ENCODE results near the gene GNAS.

Gene GNAS

DNA sequence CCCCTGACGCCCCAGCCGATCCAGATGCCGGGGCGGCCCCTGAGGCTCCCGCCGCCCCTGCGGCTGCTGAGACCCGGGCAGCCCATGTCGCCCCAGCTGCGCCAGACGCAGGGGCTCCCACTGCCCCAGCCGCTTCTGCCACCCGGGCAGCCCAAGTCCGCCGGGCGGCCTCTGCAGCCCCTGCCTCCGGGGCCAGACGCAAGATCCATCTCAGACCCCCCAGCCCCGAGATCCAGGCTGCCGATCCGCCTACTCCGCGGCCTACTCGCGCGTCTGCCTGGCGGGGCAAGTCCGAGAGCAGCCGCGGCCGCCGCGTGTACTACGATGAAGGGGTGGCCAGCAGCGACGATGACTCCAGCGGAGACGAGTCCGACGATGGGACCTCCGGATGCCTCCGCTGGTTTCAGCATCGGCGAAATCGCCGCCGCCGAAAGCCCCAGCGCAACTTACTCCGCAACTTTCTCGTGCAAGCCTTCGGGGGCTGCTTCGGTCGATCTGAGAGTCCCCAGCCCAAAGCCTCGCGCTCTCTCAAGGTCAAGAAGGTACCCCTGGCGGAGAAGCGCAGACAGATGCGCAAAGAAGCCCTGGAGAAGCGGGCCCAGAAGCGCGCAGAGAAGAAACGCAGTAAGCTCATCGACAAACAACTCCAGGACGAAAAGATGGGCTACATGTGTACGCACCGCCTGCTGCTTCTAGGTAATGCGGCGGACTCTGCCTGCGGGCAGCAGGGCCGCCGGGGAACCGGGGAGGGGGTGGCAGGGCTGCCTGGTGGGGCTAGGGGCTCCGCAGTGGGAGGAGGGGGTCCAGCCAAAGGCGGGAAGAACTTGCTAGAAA lies 2.3 kb downstream of the GNAS start:
- no peak for DNase-seq

DNA sequence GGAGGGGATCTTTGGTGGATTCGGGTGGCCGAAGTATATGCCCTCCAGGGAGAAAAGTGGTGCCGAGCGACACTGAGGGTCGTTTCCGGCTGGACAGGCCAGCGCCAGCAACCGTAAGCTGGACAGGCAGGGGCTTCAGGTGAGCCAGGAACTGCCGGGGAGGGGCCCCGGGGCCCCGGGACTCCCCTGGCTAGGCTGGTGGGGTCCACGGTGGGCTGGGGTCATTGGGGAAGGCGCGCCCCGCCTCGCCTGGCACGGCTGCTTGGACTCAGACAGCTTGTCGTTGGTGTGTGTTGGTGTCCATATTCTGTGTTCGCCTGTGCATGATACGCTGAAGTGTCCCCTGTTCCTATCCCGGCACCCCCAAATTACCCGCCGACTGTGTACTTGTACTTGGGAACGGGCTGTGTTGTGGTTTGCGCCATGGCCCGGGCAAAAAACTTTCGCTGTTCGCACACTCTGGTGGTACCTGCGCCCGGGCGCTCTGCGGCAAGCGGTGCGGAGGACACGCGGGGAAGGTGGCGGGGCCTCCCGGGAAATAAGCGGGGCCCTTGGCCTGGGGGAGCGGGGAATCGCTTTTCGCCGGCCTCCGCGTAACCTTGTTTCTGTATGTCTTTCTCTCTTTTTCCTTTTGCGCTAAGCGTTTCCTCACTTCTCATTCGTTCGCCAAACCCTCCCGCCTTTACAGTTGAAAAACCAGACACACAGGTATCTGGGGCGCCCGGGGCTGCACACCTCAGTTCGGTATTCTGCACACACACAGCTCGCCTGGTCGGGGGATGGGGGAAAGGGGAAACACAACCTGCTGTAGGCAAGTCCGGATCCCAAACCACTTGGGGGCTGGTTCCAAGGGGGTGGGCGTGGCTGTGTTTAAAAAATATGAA lies 3.2 kb downstream of the GNAS start:
- DNase-seq = no peak

DNA sequence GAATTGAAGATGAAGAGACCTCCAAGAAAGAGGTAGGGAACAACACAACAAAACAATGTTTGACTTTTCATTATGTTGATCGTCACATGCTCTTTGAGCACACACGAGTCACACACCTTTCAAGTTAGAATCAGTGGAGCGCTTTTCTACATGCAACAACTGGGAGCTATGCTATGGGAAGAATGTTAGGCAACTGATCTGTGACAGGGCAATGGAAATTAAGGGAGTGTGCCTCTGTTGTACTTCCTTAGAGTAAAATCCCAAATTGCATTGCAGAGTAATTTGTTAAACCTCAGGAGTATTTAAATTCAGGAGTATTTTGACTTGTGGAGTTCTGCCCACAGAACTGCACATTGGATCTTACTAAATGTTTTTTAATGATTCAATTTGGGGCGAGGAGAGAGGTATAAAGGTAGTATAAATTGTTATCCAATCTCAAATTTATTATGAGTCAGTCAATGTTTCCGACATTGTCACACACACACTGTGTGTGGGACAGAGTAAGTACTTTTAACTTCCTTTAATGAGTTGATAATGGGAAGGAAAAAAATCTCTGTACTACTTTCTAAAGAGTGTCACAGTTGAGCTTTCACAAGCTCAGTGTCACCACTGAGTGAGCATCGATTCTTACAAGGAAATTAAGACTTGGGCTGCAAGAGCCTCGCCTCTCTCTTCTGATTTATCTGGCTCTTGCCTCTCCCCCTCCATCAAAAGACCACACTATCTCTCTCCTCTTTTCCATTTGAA lies 10.7 kb downstream of the GNAS start:
- DNase-seq = no peak

- DNase-seq = no peak
These were observed 11.8 kb downstream of the GNAS start for GRCh38 chr20:58864346-58864745.

DNA sequence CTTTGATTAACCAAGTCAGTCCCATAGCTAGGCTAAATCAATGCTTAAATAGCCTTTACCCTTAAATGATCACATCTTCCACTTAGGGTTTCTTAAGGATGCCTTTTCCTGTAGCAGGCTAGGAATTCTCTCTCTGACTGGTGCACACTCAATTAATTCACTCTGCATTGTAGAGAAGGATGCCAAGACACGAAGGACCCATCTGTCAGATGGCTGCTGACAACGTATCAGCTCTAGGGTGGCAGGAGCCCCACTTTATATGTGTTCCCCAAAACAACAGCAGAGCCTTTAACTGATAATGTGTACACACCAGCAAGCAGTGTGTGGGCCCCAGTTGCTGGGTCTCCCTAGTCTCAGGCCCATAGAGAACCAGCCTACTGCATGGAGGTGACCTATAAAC lies 13.3 kb downstream of the GNAS start:
- no peak for DNase-seq

DNA sequence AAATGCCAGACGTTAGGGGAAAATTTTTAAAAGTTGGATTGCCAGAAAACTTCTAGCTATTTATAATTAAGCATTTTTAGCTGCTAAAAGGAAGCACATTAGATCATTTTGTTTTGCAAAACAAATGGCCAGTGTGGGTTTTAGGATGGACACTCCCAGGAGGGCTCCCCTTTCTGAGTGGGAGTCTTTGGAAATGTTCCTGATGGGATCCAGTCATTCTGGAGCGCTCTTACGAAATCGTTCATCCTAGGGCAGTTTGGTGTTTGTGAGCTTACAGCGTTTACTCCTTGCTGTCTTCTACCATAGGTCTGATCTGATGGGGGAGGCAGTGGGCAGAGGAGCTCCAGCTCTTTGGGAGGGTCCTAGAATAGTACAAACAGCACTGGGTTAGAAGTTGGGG lies 14.7 kb downstream of the GNAS start:
- DNase-seq = no peak

DNA sequence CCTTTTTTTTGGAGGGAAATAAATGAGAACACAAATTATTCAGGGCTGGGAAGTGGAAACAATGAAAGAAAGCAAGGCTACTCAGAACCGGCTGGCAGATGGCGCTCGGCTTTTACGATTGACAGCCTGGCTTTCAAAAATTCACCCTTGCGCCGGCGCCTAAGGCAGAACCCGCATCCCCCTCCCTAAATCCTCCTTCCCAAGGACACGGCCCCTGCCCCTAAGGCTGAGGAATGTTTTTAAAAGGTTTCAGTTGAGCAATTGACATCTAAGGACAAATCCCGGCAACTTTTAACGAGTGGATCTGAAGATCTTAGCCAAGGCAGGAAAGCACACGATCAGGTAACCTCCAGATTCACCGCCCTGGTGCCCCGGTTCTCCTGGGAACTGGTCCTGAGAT lies 16.3 kb downstream of the GNAS start:
- no peak for DNase-seq

- no peak for DNase-seq
These were observed 17.2 kb downstream of the GNAS start for GRCh38 chr20:58869662-58870227.

DNA sequence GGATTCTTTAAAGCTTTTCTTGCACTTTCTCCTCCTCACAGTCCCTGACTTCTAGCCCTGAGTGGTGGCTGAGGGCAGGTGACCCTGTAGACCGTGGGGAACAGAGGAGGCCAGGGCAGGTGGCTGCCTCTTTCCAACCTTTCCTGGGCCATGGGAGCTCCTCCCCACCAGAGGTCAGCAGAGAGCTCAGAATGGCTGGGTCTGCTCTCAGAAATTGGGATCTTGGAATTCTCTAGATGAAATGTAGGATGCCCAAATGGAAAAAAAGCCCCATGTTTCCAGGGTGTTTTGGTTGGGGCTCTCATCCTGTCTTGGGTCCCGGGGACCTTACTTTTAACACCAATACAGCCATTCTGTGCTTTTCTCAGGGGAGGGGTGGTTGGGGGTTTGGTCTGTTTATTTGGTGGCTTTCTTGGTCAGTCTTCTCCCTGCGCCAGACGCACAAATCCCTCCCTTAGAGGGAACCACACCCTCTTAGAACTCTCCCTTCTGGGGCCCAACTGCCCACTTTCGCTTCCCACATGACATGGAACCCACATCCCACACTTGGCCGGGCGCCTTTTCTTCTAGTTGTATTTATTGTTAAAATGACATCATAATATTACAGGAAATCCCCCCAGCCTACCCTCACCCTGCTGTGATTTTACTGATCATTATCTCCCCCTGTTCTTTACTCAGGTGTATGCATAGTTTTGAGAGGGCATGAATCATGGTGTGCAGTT lies 17.9 kb downstream of the GNAS start:
- no peak for DNase-seq

GRCh38 chr20:58871533-58872102 lies 19.1 kb downstream of the GNAS start:
- DNase-seq = no peak

DNA sequence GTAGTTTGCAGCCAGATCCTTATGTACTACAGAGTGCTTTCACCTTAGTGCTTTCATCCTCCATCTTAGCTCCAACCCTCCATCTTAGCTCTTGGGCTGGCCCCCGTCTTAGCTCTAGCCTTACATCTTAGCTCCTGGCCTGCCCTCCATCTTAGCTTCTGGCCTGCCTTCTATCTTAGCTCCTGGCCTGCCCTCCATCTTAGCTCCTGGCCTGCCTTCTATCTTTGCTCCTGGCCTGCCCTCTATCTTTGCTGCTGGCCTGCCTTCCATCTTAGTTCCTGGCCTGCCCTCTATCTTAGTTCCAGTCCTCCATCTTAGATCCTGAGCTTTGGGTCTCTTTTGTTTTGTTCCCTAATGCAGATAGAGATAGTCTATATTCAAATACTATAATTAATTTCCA lies 22.0 kb downstream of the GNAS start:
- no peak for DNase-seq

- no peak for DNase-seq
These were observed 22.6 kb downstream of the GNAS start for GRCh38 chr20:58875111-58875510.

- no peak for DNase-seq
These were observed 23.1 kb downstream of the GNAS start for GRCh38 chr20:58875541-58876134.

- DNase-seq = no peak
These were observed 23.9 kb downstream of the GNAS start for GRCh38 chr20:58876437-58876836.

- DNase-seq = no peak
These were observed 24.8 kb downstream of the GNAS start for GRCh38 chr20:58877050-58877975.

DNA sequence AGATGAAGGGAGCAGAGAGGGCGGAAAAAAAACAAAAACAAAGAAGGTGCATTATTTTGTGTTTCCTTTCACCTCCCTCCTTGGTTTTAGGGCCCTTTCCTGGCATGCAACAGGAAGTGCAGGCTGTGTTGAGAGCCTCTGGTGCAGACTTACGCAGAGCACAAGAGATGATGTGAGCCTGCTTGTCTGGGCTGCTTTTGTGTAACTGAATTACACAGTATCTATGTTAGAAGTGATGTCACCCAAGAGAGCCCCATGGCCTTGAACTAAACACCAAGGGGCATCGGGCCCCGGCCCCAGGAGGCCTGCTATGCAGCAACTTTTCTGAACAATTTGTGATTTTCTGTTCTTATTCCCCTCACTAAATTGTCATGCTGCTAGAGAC lies 25.5 kb downstream of the GNAS start:
- DNase-seq = no peak

- no peak for DNase-seq
These were observed 25.9 kb downstream of the GNAS start for GRCh38 chr20:58878399-58878798.

DNA sequence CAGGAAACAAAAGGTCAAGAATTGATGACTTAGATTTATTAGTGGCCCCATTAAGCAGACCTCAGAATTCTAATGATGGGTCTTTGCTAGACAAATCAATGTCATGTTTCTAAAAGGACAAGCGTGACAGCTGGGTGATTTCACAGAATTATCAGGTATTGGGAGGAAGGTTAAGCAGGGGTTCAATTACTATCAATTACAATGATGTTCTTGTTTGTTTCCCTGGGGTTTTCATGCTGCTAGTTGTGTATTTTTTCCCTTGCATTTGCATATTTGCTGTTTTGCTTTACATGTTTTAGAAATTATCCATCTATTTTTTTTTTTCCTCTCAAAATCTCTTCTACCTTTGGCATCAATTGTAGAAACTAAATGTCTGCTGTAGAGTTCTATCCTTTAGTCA lies 27.9 kb downstream of the GNAS start:
- no peak for DNase-seq

DNA sequence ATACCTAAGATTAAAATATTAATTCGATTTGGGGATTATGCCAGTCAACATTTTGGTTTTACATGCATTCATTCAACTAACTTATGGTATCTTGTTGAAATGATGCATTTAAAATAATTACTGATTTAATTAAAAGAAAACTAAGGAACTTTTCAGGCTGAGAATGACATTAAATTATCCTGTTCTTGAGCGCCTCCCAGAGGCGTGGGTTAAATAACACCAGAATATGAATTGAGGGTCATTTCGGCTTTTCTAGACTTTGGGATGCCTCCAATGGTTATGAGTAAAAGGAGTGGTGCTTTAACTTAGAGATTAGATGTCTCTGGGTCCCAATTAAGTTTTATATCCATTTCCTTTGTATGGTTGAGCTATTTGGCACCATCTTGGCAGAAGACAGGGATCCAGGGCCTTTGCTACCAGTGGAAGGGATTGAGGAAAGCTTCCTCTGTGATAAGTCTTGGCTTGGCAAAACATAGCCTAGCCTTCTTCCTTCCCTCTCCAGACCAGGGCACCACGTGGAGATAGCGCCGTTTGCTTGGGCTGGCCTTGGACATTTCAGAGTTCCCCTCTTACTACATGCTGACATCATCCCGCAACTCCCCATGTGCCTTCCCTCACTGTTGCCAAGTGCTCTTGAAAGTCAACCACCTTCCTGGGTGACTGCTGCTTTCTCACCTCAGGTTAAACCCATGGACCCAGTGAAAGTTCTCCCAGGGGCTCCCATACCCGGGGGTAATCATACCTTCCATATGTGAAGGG lies 28.7 kb downstream of the GNAS start:
- DNase-seq = no peak

- no peak for DNase-seq
These were observed 30.2 kb downstream of the GNAS start for GRCh38 chr20:58882704-58883089.

All from NCI-H510A (cell line).